ENCODE data around the gene CEL.
"Not testable (repeated sequence)": the region's sequence is repeated elsewhere in the genome, so short reads cannot be mapped to it uniquely, and the experiment has no call there.

The CEL gene

DNA sequence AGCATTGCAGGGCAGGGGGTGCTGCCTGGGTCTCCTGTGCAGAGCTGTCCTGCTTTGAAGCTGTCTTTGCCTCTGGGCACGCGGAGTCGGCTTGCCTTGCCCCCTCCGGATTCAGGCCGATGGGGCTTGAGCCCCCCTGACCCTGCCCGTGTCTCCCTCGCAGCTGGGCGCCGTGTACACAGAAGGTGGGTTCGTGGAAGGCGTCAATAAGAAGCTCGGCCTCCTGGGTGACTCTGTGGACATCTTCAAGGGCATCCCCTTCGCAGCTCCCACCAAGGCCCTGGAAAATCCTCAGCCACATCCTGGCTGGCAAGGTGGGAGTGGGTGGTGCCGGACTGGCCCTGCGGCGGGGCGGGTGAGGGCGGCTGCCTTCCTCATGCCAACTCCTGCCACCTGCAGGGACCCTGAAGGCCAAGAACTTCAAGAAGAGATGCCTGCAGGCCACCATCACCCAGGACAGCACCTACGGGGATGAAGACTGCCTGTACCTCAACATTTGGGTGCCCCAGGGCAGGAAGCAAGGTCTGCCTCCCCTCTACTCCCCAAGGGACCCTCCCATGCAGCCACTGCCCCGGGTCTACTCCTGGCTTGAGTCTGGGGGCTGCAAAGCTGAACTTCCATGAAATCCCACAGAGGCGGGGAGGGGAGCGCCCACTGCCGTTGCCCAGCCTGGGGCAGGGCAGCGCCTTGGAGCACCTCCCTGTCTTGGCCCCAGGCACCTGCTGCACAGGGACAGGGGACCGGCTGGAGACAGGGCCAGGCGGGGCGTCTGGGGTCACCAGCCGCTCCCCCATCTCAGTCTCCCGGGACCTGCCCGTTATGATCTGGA, 2.7 kb downstream of the CEL start:
- DNase-seq (ENCODE audit: low read depth in 2 of 2), result no peak

DNA sequence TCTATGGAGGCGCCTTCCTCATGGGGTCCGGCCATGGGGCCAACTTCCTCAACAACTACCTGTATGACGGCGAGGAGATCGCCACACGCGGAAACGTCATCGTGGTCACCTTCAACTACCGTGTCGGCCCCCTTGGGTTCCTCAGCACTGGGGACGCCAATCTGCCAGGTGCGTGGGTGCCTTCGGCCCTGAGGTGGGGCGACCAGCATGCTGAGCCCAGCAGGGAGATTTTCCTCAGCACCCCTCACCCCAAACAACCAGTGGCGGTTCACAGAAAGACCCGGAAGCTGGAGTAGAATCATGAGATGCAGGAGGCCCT, 3.2 kb downstream of the CEL start:
- no peak for DNase-seq (ENCODE audit: low read depth in 2 of 2)

- no peak for DNase-seq (ENCODE audit: low read depth in 2 of 2)
Observed at GRCh38 chr9:133066181-133066983, 4.6 kb downstream of the CEL start.

DNA sequence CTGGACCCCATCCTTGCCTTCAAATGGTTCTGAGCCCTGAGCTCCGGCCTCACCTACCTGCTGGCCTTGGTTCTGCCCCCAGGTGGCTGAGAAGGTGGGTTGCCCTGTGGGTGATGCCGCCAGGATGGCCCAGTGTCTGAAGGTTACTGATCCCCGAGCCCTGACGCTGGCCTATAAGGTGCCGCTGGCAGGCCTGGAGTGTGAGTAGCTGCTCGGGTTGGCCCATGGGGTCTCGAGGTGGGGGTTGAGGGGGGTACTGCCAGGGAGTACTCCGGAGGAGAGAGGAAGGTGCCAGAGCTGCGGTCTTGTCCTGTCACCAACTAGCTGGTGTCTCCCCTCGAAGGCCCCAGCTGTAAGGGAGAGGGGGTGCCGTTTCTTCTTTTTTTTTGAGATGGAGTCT, 5.2 kb downstream of the CEL start:
- DNase-seq (ENCODE audit: low read depth in 2 of 2), result no peak

- DNase-seq (ENCODE audit: low read depth in 2 of 2), result no peak
Observed at GRCh38 chr9:133067813-133068212, 6.0 kb downstream of the CEL start.

DNA sequence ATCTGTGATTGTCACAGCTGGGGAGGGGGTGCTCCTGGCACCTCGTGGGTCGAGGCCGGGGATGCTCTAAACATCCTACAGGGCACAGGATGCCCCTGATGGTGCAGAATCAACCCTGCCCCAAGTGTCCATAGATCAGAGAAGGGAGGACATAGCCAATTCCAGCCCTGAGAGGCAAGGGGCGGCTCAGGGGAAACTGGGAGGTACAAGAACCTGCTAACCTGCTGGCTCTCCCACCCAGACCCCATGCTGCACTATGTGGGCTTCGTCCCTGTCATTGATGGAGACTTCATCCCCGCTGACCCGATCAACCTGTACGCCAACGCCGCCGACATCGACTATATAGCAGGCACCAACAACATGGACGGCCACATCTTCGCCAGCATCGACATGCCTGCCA, 6.7 kb downstream of the CEL start:
- DNase-seq (ENCODE audit: low read depth in 2 of 2), result not testable (repeated sequence)

DNA sequence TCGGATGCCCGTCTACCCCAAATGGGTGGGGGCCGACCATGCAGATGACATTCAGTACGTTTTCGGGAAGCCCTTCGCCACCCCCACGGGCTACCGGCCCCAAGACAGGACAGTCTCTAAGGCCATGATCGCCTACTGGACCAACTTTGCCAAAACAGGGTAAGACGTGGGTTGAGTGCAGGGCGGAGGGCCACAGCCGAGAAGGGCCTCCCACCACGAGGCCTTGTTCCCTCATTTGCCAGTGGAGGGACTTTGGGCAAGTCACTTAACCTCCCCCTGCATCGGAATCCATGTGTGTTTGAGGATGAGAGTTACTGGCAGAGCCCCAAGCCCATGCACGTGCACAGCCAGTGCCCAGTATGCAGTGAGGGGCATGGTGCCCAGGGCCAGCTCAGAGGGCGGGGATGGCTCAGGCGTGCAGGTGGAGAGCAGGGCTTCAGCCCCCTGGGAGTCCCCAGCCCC, 8.8 kb downstream of the CEL start:
- not testable (repeated sequence) for DNase-seq (ENCODE audit: low read depth in 2 of 2)

- not testable (repeated sequence) for DNase-seq (ENCODE audit: low read depth in 2 of 2)
Observed at GRCh38 chr9:133070985-133071384, 9.2 kb downstream of the CEL start.

- DNase-seq (ENCODE audit: low read depth in 2 of 2), result no peak
Observed at GRCh38 chr9:133071484-133072150, 9.8 kb downstream of the CEL start.

GRCh38 chr9:133072210-133072609, 10.4 kb downstream of the CEL start:
- not testable (repeated sequence) for DNase-seq (ENCODE audit: low read depth in 2 of 2)

- no peak for DNase-seq (ENCODE audit: low read depth in 2 of 2)
Observed at GRCh38 chr9:133073086-133074014, 11.6 kb downstream of the CEL start.

DNA sequence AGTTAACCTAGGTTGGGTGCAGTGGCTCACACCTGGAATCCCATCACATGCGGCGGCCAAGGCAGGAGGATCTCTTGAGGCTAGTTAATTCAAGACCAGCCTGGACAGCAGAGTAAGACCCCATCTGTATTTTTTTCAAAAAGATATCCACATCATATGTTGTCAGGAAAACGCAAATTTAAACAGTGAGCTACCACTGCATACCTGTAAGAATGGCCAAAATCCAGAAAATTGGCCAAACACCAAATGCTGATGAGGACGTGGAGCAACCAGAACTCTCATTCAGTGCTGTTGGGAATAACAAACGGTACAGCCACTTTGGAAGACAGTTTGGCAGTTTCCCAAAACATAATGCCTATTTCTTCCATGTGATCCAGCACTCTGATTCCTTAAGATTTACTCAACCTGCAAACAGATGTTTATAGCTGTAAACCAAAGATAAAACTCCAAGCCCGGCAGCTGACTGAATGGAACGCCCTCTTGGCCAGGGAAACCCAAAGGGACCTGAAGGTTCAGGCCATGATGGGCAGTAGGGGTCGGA, 12.4 kb downstream of the CEL start:
- DNase-seq (ENCODE audit: low read depth in 2 of 2), result peak; percentile 32 to 39

DNA sequence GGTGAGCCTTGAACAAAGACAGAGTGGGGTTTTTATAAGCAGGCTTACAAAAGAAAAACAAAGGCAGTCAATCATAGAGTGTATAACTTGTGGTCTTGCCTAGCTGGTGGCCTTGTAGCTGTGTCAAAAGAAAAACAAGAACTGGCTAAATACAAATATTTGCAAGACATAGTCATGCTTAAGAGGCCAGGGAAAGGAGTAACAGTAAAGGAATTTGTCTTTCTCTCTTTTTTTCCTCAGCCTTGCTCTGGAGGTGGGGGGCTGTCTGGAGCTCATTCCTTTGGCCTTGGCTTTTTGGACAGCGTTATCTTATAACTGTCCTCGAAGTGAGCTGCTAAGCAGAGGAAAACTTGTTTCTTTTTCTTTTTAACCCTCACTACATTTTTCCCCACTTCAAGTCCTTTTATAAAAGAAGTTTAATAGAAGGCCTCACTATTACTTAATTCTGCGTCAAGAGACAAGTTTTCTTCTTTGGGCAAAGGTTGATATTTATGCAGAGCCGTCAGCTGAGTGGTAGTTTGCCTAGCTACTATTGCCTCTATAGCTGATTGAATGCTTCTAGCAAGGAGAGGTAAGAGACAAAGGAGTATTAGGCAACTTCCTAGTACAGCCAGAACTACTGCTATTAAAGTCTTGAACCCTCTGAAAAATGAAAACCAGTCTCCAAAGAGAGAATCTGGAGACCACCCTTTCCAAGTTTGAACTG, 14.3 kb downstream of the CEL start:
- DNase-seq (ENCODE audit: low read depth in 2 of 2), result peak; percentile 61 to 65

GRCh38 chr9:133076691-133077090, 14.9 kb downstream of the CEL start:
- DNase-seq (ENCODE audit: low read depth in 2 of 2), result no peak

DNA sequence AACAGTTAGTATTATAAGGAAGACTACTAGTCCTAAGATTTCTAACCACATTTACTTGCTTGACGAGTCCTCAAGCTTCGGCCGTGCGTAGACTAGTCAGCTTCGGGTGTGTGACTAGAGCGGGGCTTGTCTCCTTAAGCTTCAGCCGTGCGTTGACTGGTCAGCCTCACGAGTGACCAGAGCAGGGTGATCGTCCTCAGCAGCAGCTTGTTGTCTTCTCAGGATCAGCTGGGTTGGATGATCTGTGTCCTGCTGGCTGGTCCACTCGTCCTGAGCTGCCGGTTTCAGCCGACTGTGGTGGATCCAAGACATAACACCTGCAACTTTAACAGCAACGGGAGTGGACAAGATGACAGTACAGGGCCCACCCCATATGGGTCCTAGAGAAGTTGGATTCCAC, 16.7 kb downstream of the CEL start:
- DNase-seq (ENCODE audit: low read depth in 2 of 2), result no peak

GRCh38 chr9:133080161-133080560, 18.4 kb downstream of the CEL start:
- peak in 1 of 2 experiments; percentile 9 for DNase-seq (ENCODE audit: low read depth in 2 of 2)

- DNase-seq (ENCODE audit: low read depth in 2 of 2), result not testable (repeated sequence)
Observed at GRCh38 chr9:133080786-133081779, 19.3 kb downstream of the CEL start.

GRCh38 chr9:133081957-133082644, 20.3 kb downstream of the CEL start:
- not testable (repeated sequence) for DNase-seq (ENCODE audit: low read depth in 2 of 2)

DNA sequence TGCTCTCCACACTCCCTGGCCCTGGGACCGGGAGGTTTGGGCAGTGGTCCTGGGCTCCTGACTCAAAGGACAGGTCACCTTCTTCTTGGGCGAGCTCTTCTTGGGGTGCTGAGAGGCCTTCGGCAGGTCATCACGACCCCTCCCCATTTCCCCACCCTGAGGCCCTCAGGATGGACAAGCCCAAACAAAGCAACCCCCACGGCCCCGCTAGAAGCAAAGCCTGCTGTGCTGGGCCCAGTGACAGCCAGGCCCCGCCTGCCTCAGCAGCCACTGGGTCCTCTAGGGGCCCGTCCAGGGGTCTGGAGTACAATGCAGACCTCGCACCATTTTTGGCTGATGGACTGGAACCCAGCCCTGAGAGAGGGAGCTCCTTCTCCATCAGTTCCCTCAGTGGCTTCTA, 21.9 kb downstream of the CEL start:
- DNase-seq (ENCODE audit: low read depth in 2 of 2), result not testable (repeated sequence)
